ENCODE results near the gene TIMM10B. TPM values are rescaled to one million over a fixed set of nuclear protein-coding genes. Genes with fewer than 3 reads are reported as not detected.

TIMM10B gene
- total and polyA plus RNA-seq, 2 of the 13 experiments (the other 11 are each of a cell fraction or from before 2014, with no cell fraction given), result 34.9 to 39.5 TPM

DNA sequence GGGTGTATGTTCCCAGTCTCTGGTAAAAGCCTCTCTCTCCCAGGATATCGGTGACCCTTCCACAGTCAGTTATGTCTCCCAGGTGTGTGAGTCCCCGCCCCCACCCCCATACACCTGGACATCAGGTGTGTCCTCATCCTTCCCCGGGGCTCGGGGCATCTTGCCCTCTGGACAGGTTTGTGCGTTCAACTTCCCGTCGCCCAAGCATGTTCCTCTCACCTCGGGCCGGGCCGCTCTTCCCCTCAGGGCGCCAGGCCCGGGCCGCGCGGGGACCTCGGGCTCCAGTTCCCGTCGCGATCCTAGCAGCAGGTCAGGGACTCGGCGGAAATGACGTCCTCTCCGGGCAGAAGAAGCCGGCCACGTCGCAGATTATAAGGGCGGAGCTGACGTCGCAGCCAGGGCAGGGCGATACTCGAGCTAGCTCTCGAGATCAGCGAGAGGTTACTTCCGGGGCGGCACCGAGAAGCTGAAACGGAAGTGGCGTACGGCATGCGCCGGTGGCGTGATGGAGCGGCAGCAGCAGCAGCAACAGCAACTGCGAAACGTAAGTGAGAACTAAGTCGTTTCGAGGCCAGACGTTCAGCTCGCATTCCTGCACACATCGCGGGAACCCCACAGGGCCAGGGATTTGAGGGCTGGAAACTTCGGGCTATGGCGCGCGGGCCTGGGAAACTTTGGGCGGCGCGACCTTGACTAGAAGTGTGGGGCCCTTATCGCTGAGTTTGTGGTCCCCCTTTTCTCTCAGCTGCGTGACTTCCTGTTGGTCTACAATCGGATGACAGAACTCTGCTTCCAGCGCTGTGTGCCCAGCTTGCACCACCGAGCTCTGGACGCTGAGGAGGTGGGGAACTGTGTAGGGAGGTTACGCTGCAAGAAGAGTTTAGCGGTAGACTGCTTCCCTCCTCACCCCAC is at the start of gene TIMM10B, which contains the start of gene ARFIP2 (continued):
- TF ChIP-seq, protein P1, sequence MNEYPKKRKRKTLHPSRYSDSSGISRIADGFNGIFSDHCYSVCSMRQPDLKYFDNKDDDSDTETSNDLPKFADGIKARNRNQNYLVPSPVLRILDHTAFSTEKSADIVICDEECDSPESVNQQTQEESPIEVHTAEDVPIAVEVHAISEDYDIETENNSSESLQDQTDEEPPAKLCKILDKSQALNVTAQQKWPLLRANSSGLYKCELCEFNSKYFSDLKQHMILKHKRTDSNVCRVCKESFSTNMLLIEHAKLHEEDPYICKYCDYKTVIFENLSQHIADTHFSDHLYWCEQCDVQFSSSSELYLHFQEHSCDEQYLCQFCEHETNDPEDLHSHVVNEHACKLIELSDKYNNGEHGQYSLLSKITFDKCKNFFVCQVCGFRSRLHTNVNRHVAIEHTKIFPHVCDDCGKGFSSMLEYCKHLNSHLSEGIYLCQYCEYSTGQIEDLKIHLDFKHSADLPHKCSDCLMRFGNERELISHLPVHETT (CRISPR knock-in tag; conservative IDR thresholded peaks at IDR 0.05), result 0 out of 2 replicates have a peak, but pooled peaks have one; percentile 54
- TF ChIP-seq, protein P2, sequence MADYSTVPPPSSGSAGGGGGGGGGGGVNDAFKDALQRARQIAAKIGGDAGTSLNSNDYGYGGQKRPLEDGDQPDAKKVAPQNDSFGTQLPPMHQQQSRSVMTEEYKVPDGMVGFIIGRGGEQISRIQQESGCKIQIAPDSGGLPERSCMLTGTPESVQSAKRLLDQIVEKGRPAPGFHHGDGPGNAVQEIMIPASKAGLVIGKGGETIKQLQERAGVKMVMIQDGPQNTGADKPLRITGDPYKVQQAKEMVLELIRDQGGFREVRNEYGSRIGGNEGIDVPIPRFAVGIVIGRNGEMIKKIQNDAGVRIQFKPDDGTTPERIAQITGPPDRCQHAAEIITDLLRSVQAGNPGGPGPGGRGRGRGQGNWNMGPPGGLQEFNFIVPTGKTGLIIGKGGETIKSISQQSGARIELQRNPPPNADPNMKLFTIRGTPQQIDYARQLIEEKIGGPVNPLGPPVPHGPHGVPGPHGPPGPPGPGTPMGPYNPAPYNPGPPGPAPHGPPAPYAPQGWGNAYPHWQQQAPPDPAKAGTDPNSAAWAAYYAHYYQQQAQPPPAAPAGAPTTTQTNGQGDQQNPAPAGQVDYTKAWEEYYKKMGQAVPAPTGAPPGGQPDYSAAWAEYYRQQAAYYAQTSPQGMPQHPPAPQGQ (CRISPR knock-in tag; IDR thresholded peaks at IDR 0.05; ENCODE audit: borderline replicate concordance), result 0 out of 2 replicates have a peak, but pooled peaks have one; percentile 76
- TF ChIP-seq, protein P3, sequence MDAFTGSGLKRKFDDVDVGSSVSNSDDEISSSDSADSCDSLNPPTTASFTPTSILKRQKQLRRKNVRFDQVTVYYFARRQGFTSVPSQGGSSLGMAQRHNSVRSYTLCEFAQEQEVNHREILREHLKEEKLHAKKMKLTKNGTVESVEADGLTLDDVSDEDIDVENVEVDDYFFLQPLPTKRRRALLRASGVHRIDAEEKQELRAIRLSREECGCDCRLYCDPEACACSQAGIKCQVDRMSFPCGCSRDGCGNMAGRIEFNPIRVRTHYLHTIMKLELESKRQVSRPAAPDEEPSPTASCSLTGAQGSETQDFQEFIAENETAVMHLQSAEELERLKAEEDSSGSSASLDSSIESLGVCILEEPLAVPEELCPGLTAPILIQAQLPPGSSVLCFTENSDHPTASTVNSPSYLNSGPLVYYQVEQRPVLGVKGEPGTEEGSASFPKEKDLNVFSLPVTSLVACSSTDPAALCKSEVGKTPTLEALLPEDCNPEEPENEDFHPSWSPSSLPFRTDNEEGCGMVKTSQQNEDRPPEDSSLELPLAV (CRISPR knock-in tag; conservative IDR thresholded peaks at IDR 0.05; ENCODE audit: low read depth), result no peak
- peak; percentile 70 for TF ChIP-seq FOXA3 (CRISPR knock-in tag; IDR thresholded peaks at IDR 0.05)
- TF ChIP-seq GABPB1 (CRISPR knock-in tag; IDR thresholded peaks at IDR 0.05), result peak; percentile 99
- no peak for TF ChIP-seq NPAS2 (CRISPR knock-in tag; IDR thresholded peaks at IDR 0.05; ENCODE audit: borderline replicate concordance)
- no peak for TF ChIP-seq RFX3 (CRISPR knock-in tag; IDR thresholded peaks at IDR 0.05)
- TF ChIP-seq NR3C1 (CRISPR knock-in tag; IDR thresholded peaks at IDR 0.05), result no peak
- no peak for TF ChIP-seq NONO (IDR thresholded peaks at IDR 0.05)
- peak; percentile 81 for TF ChIP-seq NONO (CRISPR knock-in tag; conservative IDR thresholded peaks at IDR 0.05)
- no peak for TF ChIP-seq SMC3 (IDR thresholded peaks at IDR 0.05; ENCODE audit: low read length)
- peak; percentile 69 for TF ChIP-seq MED8 (CRISPR knock-in tag; IDR thresholded peaks at IDR 0.05; ENCODE audit: insufficient replicate concordance)
- TF ChIP-seq KLF9 (CRISPR knock-in tag; IDR thresholded peaks at IDR 0.05; ENCODE audit: low read depth), result no peak
- peak; percentile 92 for TF ChIP-seq PHF20 (CRISPR knock-in tag; IDR thresholded peaks at IDR 0.05)
- peak; percentile 88 for TF ChIP-seq SALL1 (CRISPR knock-in tag; IDR thresholded peaks at IDR 0.05)
- no peak; the same call in 1 of the 2 replicates for TF ChIP-seq FOXC1 (CRISPR knock-in tag; IDR thresholded peaks at IDR 0.05; ENCODE audit: borderline replicate concordance)
- no peak for TF ChIP-seq ZNF644 (CRISPR knock-in tag; IDR thresholded peaks at IDR 0.05; ENCODE audit: low read depth)
- TF ChIP-seq, protein P4, sequence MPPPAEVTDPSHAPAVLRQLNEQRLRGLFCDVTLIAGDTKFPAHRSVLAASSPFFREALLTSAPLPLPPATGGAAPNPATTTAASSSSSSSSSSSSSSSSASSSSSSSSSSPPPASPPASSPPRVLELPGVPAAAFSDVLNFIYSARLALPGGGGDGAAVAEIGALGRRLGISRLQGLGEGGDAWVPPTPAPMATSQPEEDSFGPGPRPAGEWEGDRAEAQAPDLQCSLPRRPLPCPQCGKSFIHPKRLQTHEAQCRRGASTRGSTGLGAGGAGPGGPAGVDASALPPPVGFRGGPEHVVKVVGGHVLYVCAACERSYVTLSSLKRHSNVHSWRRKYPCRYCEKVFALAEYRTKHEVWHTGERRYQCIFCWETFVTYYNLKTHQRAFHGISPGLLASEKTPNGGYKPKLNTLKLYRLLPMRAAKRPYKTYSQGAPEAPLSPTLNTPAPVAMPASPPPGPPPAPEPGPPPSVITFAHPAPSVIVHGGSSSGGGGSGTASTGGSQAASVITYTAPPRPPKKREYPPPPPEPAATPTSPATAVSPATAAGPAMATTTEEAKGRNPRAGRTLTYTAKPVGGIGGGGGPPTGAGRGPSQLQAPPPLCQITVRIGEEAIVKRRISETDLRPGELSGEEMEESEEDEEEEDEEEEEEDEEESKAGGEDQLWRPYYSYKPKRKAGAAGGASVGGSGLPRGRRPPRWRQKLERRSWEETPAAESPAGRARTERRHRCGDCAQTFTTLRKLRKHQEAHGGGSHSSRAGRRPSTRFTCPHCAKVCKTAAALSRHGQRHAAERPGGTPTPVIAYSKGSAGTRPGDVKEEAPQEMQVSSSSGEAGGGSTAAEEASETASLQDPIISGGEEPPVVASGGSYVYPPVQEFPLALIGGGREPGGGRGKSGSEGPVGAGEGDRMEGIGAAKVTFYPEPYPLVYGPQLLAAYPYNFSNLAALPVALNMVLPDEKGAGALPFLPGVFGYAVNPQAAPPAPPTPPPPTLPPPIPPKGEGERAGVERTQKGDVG (CRISPR knock-in tag; IDR thresholded peaks at IDR 0.05; ENCODE audit: borderline replicate concordance), result 0 out of 2 replicates have a peak, but pooled peaks have one; percentile 43
- no peak for TF ChIP-seq SATB2 (CRISPR knock-in tag; IDR thresholded peaks at IDR 0.05)
- no peak for TF ChIP-seq ZNF629 (CRISPR knock-in tag; conservative IDR thresholded peaks at IDR 0.05)
